IMR-90 (cell line): Measurements from ENCODE around the gene HOXD9. TPM values are rescaled to one million over a fixed set of nuclear protein-coding genes. Genes with fewer than 3 reads are reported as not detected.

ENCODE experiments used
- ATAC-seq: fragments of 200-7000 bp; cut with Tn5 transposase; 2 replicates; pipeline ENCODE4 v1.9.1; 2020; ENCODE audit warnings: low read depth, mild to moderate bottlenecking, moderate library complexity
- BruUV-seq: library from RNA; stranded (reverse); fragments of 400-500 nt; replicated peaks from 2 replicates; lab custom pipeline; 2021; lab: Mats Ljungman, UMichigan
- CTCF ChIA-PET: fragments of 300-600 bp; formaldehyde crosslinking; extraction: SDS; loops from one replicate; lab custom pipeline; 2021; ENCODE audit warnings: antibody characterized with exemption; lab: Yijun Ruan, JAX
- POLR2A ChIA-PET: fragments of 300-600 bp; sonication (Branson Sonifier 250); formaldehyde crosslinking; loops from one replicate; lab custom pipeline; 2022; ENCODE audit warnings: antibody characterized with exemption; ENCODE audit not compliant: unreplicated experiment; lab: Charles Lee
- DNase-seq: peaks from one replicate; pipeline ENCODE4 v3.0.0; 2013
- H2AFZ ChIP-seq: replicated peaks from 2 replicates; pipeline ENCODE3; 2013; ENCODE audit warnings: low read length, mild to moderate bottlenecking; ENCODE audit not compliant: poor library complexity
- H2AK5ac ChIP-seq: 2 replicates; pipeline ENCODE4 v1.6.1; 2013; ENCODE audit warnings: low read depth, low read length, inconsistent platforms
- H2AK9ac ChIP-seq: replicated peaks from 2 replicates; pipeline ENCODE3; 2013; ENCODE audit warnings: mild to moderate bottlenecking, low read depth, low read length, moderate library complexity; ENCODE audit not compliant: poor library complexity
- H2BK120ac ChIP-seq: 2 replicates; pipeline ENCODE4 v1.6.1; 2013; ENCODE audit warnings: low read depth, low read length, inconsistent platforms
- H2BK15ac ChIP-seq: 3 replicates; pipeline ENCODE4 v1.6.1; 2013; ENCODE audit warnings: low read depth, low read length, inconsistent platforms
- H2BK20ac ChIP-seq: 2 replicates; pipeline ENCODE4 v1.6.1; 2013; ENCODE audit warnings: low read depth, mild to moderate bottlenecking, inconsistent platforms, low read length, moderate library complexity
- H2BK5ac ChIP-seq: 2 replicates; pipeline ENCODE4 v1.6.1; 2013; ENCODE audit warnings: mild to moderate bottlenecking, low read depth, low read length, inconsistent platforms; ENCODE audit not compliant: poor library complexity, severe bottlenecking
- H3K14ac ChIP-seq: replicated peaks from 2 replicates; pipeline ENCODE4 v1.6.1; 2013; ENCODE audit warnings: low read depth, low read length, inconsistent platforms
- H3K18ac ChIP-seq: 2 replicates; pipeline ENCODE4 v1.6.1; 2013; ENCODE audit warnings: low read depth, low read length, control low read depth
- H3K23ac ChIP-seq: 2 replicates; pipeline ENCODE4 v1.6.1; 2013; ENCODE audit warnings: low read depth, low read length, inconsistent platforms
- H3K27ac ChIP-seq: 2 replicates; pipeline ENCODE4 v1.5.1; 2013; ENCODE audit warnings: mild to moderate bottlenecking, control low read depth, low read length; ENCODE audit not compliant: insufficient read depth
- H3K27me3 ChIP-seq: 2 replicates; pipeline ENCODE4 v1.6.1; 2013; ENCODE audit warnings: low read length; ENCODE audit not compliant: control insufficient read depth, insufficient read depth
- H3K36me3 ChIP-seq: 2 replicates; pipeline ENCODE4 v1.6.1; 2013; ENCODE audit warnings: low read length, mixed read lengths; ENCODE audit not compliant: control insufficient read depth, insufficient read depth
- H3K4ac ChIP-seq: 2 replicates; pipeline ENCODE4 v1.6.1; 2013; ENCODE audit warnings: low read depth, low read length, inconsistent platforms
- H3K4me1 ChIP-seq: 2 replicates; pipeline ENCODE4 v1.6.1; 2013; ENCODE audit warnings: low read length, mixed read lengths; ENCODE audit not compliant: control insufficient read depth, insufficient read depth
- H3K4me2 ChIP-seq: 2 replicates; pipeline ENCODE4 v1.6.1; 2013; ENCODE audit warnings: low read depth, mild to moderate bottlenecking, control low read depth, low read length, moderate library complexity
- H3K4me3 ChIP-seq: 2 replicates; pipeline ENCODE4 v1.5.1; 2013; ENCODE audit warnings: low read depth, mild to moderate bottlenecking, control low read depth, low read length, moderate library complexity; ENCODE audit not compliant: insufficient read depth
- H3K56ac ChIP-seq: 2 replicates; pipeline ENCODE4 v1.6.1; 2013; ENCODE audit warnings: low read length, inconsistent platforms; ENCODE audit not compliant: insufficient read depth; ENCODE audit errors: extremely low read depth
- H3K79me1 ChIP-seq, 2 experiments: 2 replicates each; pipeline ENCODE4 v1.6.1; 2013; ENCODE audit warnings: low read length in 2 of 2, inconsistent platforms in 1 of 2, low read depth in 1 of 2
- H3K9ac ChIP-seq: 2 replicates; pipeline ENCODE4 v1.6.1; 2013; ENCODE audit warnings: low read depth, low read length, control low read depth
- H3K9me1 ChIP-seq: 2 replicates; pipeline ENCODE4 v1.6.1; 2013; ENCODE audit warnings: low read length, inconsistent platforms; ENCODE audit not compliant: insufficient read depth
- H3K9me3 ChIP-seq: 2 replicates; pipeline ENCODE4 v1.6.1; 2013; ENCODE audit warnings: low read length; ENCODE audit not compliant: control insufficient read depth, insufficient read depth
- H4K20me1 ChIP-seq: 2 replicates; pipeline ENCODE4 v1.6.1; 2013; ENCODE audit warnings: low read length, inconsistent platforms; ENCODE audit not compliant: insufficient read depth
- H4K5ac ChIP-seq: 2 replicates; pipeline ENCODE4 v1.6.1; 2013; ENCODE audit warnings: mild to moderate bottlenecking, low read depth, low read length, control low read depth
- H4K8ac ChIP-seq, 2 experiments: 2 replicates each; pipeline ENCODE4 v1.6.1; 2013; ENCODE audit warnings: low read depth in 2 of 2, low read length in 2 of 2, control low read depth in 1 of 2, inconsistent platforms in 1 of 2
- H4K91ac ChIP-seq: 2 replicates; pipeline ENCODE4 v1.6.1; 2013; ENCODE audit warnings: low read depth, low read length, inconsistent platforms; ENCODE audit not compliant: insufficient read depth
- CHD1 ChIP-seq: IDR thresholded peaks from 2 replicates; pipeline ENCODE4 v1.6.1; 2012; ENCODE audit warnings: low read depth, low read length, improper control_type of control experiment
- RCOR1 ChIP-seq: IDR thresholded peaks from 2 replicates; pipeline ENCODE4 v1.6.1; 2012; ENCODE audit warnings: mild to moderate bottlenecking, low read length, improper control_type of control experiment; ENCODE audit not compliant: insufficient replicate concordance
- SMC3 ChIP-seq: fragments of 150-350 bp; IDR thresholded peaks from 2 replicates; pipeline ENCODE4 v1.6.1; 2016; ENCODE audit warnings: low read depth, mild to moderate bottlenecking, antibody characterized with exemption, low read length, moderate library complexity
- WGBS, 2 experiments: methylation state at CpG; one replicate each; pipeline versions ENCODE4 v1.1.5 to v1.1.7; 2013; ENCODE audit warnings: missing lambda C conversion rate in 2 of 2; ENCODE audit not compliant: insufficient read length in 1 of 2; ENCODE audit errors: extremely low coverage in 2 of 2; 5-methylcytosine and 5-hydroxymethylcytosine counted together
- dilution Hi-C: fragments of 300-500 bp; cut with HindIII; formaldehyde crosslinking; loops from one replicate; pipeline ENCODE4 v1.14.3; 2018; ENCODE audit warnings: low sequenced_read_pairs; ENCODE audit not compliant: unreplicated experiment
- in situ Hi-C: fragments of 300-500 bp; cut with MboI; formaldehyde crosslinking; loops from 3 replicates; pipeline ENCODE4 v1.14.3; 2019; ENCODE audit warnings: low sequenced_read_pairs, inconsistent platforms, mixed read lengths
- intact Hi-C: fragments of 100-400 bp; cut with micrococcal nuclease; formaldehyde crosslinking; loops from 2 replicates; pipeline ENCODE4 v1.10.0; 2022
- polyA plus RNA-seq, 3 experiments: library from polyadenylated mRNA; depleted of rRNA; stranded (reverse); fragments of >200 nt; gene quantifications; 2 replicates each; pipeline ENCODE4 v1.2.3, GENCODE V29; 2012; ENCODE audit warnings: low replicate concordance in 1 of 3
- total RNA-seq: library from RNA; depleted of rRNA; stranded (reverse); fragments of >200 nt; gene quantifications from 2 replicates; pipeline ENCODE4 v1.2.3, GENCODE V29; 2012
- TF ChIP-seq, protein P1 (sequence below): fragments of 150-350 bp; IDR thresholded peaks from 2 replicates; pipeline ENCODE4 v1.6.1; 2016; ENCODE audit warnings: low read depth, mild to moderate bottlenecking, low read length, moderate library complexity, borderline replicate concordance

Gene HOXD9
- total and polyA plus RNA-seq, 2 of the 4 experiments (the other 2 are of a cell fraction): not detected

DNA sequence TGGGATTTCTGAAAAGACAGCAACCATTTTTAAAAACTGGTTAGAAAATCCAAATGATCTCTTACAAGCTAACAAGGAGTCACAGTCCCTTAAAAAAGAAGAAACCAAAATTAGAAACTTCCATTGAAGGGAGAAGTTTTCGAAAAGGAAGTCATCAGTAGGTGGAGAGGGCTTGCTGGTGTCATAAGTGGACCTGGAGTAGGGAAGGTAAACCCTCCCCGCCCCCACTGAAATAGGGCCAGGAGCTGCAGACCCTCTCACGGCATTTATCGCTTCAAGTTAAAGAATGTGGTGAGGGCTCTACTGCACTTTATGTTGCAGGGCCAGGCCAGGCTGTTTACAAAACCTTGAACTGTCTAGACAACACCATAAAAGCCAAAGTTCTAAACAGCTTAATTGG lies 12.6 kb upstream of the HOXD9 start:
- H3K79me1 ChIP-seq: no peaks in the 10 kb centered on the region
- no CpG with 5 or more reads among the region's 4 CpGs for WGBS, 2 experiments
- H4K91ac ChIP-seq: no peak overlapping the region

More for the DNA sequence above, 12.6 kb upstream of the HOXD9 start:
- ChIA-PET POLR2A (no interaction called here), CTCF (interaction anchor here (0.8 to 1.3 kb wide), 4 partner anchors 12 to 544 kb away, joined by 3 to 4 read pairs (median 4); no protein-coding TSS in a partner anchor)
- no peak overlapping the region for H2BK120ac ChIP-seq
- H2AK5ac ChIP-seq: no peak overlapping the region
- DNase-seq: no peak
- no peak overlapping the region for H4K8ac ChIP-seq
- no peak overlapping the region for H3K4ac ChIP-seq
- no peak overlapping the region for H3K14ac ChIP-seq
- no peaks in the 10 kb centered on the region for H3K9me1 ChIP-seq
- no peak overlapping the region for H4K5ac ChIP-seq
- H2BK20ac ChIP-seq: no peak overlapping the region
- intact Hi-C loops (no loop called here), in situ Hi-C loops (no loop called here), dilution Hi-C loops (no loop called here)
- no peak overlapping the region for H3K4me3 ChIP-seq
- no peak overlapping the region for H2AFZ ChIP-seq
- TF ChIP-seq RCOR1 (no peak), SMC3 (no peak), CHD1 (no peak)
- TF ChIP-seq, protein P1, sequence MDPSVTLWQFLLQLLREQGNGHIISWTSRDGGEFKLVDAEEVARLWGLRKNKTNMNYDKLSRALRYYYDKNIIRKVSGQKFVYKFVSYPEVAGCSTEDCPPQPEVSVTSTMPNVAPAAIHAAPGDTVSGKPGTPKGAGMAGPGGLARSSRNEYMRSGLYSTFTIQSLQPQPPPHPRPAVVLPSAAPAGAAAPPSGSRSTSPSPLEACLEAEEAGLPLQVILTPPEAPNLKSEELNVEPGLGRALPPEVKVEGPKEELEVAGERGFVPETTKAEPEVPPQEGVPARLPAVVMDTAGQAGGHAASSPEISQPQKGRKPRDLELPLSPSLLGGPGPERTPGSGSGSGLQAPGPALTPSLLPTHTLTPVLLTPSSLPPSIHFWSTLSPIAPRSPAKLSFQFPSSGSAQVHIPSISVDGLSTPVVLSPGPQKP: no peak
- H3K23ac ChIP-seq: no peak overlapping the region
- no peaks in the 10 kb centered on the region for H4K20me1 ChIP-seq
- BruUV-seq: no TSS peak
- H3K9ac ChIP-seq: no peak overlapping the region
- H2BK15ac ChIP-seq: no peak overlapping the region
- H3K4me2 ChIP-seq: no peak overlapping the region
- H3K27ac ChIP-seq: no peak overlapping the region
- no peak overlapping the region for H2AK9ac ChIP-seq
- no peak overlapping the region for H3K18ac ChIP-seq
- peaks cover 5% of the 10 kb centered on the region for H3K9me3 ChIP-seq
- H3K36me3 ChIP-seq: no peaks in the 10 kb centered on the region
- H3K56ac ChIP-seq: no peak overlapping the region
- H3K4me1 ChIP-seq: no peaks in the 10 kb centered on the region
- no peak for ATAC-seq
- peaks cover 92% of the 10 kb centered on the region for H3K27me3 ChIP-seq
- H2BK5ac ChIP-seq: no peak overlapping the region
